Right renal pelvis (tissue), 4 donors: Measurements from ENCODE around the gene NR3C2. TPM values are rescaled to one million over a fixed set of nuclear protein-coding genes. Genes with fewer than 3 reads are reported as not detected.
"Not testable (repeated sequence)": the region's sequence is repeated elsewhere in the genome, so short reads cannot be mapped to it uniquely, and the experiment has no call there.

Experiments
- DNase-seq, 4 donors: peaks; one replicate each; pipeline ENCODE4 v3.0.0-alpha.2; 2013; ENCODE audit warnings: low read depth in 4 of 4, low spot score in 3 of 4, missing footprints in 1 of 4
- polyA plus RNA-seq, 4 donors: library from polyadenylated mRNA; unstranded; fragments of 120-200 nt; gene quantifications; one replicate each; pipeline ENCODE4 v1.2.1, GENCODE V29; 2013; ENCODE audit not compliant: insufficient read length in 4 of 4

The NR3C2 gene
- polyA plus RNA-seq, 4 donors = 14.1 to 19.1 (median 18.5) TPM

- DNase-seq = no peak
Observed at GRCh38 chr4:148089624-148090023, 352.6 kb downstream of the NR3C2 start.

- DNase-seq = not testable (repeated sequence)
Observed at GRCh38 chr4:148083073-148083472, 359.1 kb downstream of the NR3C2 start.

GRCh38 chr4:148081745-148082144, 360.5 kb downstream of the NR3C2 start:
- DNase-seq = no peak

GRCh38 chr4:148081267-148081666, 360.9 kb downstream of the NR3C2 start:
- DNase-seq = no peak

GRCh38 chr4:148079961-148080360, 362.3 kb downstream of the NR3C2 start:
- no peak for DNase-seq

GRCh38 chr4:148078061-148078460, 364.2 kb downstream of the NR3C2 start:
- no peak for DNase-seq

- DNase-seq = no peak
Observed at GRCh38 chr4:148077581-148077980, 364.6 kb downstream of the NR3C2 start.

GRCh38 chr4:148076964-148077363, 365.2 kb downstream of the NR3C2 start:
- DNase-seq = no peak

- no peak for DNase-seq
Observed at GRCh38 chr4:148075438-148075837, 366.8 kb downstream of the NR3C2 start.

GRCh38 chr4:148074462-148074861, 367.8 kb downstream of the NR3C2 start:
- no peak for DNase-seq

- no peak for DNase-seq
Observed at GRCh38 chr4:148073349-148073748, 368.9 kb downstream of the NR3C2 start.

GRCh38 chr4:148072789-148073188, 369.4 kb downstream of the NR3C2 start:
- no peak for DNase-seq

- DNase-seq = no peak
Observed at GRCh38 chr4:148071009-148071408, 371.2 kb downstream of the NR3C2 start.

- DNase-seq = no peak
Observed at GRCh38 chr4:148069895-148070178, 372.4 kb downstream of the NR3C2 start.

- no peak for DNase-seq
Observed at GRCh38 chr4:148069086-148069894, 372.9 kb downstream of the NR3C2 start.

GRCh38 chr4:148068065-148068911, 373.9 kb downstream of the NR3C2 start:
- no peak for DNase-seq

GRCh38 chr4:148067301-148067916, 374.8 kb downstream of the NR3C2 start:
- no peak for DNase-seq

GRCh38 chr4:148065075-148065474, 377.1 kb downstream of the NR3C2 start:
- no peak for DNase-seq

GRCh38 chr4:148064451-148064850, 377.8 kb downstream of the NR3C2 start:
- no peak for DNase-seq

- DNase-seq = no peak
Observed at GRCh38 chr4:148062301-148062950, 379.8 kb downstream of the NR3C2 start.

GRCh38 chr4:148061795-148062194, 380.4 kb downstream of the NR3C2 start:
- no peak for DNase-seq
